Fibroblast of upper back skin (primary cell): ENCODE measurements around the gene GDPD4.

Experiments
- DNase-seq: peaks from one replicate; pipeline ENCODE4 v3.0.0-alpha.2; 2013

GDPD4 gene

DNA sequence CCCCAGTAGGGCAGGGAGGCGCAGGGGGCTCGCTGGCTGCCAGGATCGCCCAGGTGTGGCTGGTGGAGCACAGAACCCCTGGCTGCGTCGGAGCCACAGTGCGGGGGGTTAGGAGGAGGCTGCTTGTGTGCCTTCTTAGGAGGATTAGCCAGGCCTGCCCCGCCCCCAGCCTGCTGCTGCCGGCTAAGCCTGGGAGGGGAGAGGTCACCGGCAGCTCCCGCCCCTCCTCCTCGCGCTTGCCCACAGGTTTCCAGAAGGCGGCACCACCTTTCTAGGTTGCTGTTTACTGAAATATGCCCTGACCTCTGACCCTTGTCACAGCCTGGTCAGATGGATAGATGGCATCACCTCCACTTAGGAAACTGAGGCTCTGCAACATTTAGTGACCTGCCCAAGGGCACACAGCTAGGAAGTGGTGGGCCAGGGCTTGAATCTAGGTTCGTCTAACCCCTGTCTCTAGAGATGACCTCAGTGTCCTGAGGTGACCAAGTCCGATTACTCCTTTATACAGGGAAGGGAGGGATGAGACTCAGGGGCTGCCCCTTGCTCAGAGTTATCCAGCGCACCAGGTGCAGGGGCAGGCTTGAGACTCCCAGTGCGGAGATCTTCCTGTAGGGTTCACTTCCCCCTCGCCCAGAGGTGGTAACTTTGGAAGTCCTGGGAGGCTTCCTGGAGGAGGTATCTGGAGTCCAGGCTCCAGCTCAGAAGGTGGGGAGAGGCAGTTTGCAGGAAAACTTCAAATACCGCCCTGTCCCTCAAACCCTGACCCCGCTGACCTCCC lies 129.4 kb downstream of the GDPD4 start:
- no peak for DNase-seq

- no peak for DNase-seq
Observed at GRCh38 chr11:77171254-77171653, 130.2 kb downstream of the GDPD4 start.

DNA sequence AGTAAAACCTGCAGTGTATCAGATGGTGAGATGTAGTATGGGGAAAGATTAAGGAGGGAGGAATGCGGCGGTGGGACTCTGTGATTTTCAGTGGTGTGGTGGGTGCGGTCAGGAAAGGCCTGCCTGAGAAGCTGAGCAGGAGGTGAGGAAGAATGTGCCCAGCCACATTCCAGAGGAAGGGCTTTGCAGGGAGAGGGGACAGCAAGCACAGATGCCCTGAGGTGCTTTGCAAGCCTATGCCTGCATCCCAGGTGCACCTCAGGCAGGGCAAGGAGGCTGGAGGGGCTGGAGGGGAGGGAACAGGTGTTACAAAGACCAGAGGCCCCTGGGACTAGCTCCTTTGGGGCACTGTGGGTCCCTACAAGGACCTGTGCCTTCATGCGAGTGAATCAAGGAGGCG lies 131.4 kb downstream of the GDPD4 start:
- DNase-seq, result no peak

DNA sequence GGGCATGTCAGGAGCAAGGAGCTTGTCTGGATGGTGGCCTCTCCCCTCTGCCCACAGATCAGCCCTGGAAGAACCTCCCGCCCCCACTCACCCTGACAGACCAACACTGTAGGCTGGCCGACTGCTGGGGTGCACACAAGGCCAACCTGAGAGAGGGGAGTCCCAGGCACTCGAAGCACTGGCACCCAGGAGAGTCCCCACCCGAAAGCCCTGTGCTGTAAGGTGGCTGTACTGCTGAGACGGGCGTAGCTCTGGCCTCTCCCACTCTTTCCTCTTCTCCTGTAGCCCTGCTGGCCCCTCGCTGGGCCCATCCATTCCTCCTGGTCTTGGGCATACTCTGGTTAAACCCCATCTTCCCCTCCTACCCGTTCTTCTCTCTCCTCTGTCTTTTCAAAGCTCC lies 133.7 kb downstream of the GDPD4 start:
- no peak for DNase-seq

DNA sequence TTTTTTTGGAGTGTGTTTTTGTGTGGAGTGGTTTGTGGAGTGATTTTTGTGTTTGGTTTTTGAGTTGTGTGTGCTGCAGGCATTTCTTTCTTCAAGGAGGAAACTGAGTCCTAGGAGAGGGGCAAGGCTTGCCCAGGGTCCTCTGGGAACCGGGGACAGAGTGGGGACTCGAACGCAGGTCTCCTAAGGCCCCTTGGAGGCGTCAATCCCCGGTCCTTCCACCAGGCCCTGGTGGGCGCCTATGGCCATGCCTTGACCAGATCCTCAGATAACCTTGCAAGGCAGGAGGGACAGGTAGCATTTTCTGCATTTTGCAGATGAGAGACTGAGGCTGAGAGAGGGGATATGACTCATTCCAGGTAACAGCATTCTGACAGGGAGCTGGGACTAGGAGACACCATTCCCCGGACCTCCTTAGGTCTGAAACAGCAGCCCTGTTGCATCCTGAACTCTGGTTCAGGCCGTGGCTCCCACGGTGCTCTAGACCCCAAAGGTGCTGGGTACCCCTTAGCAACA lies 134.3 kb downstream of the GDPD4 start:
- no peak for DNase-seq
